T-helper 22 cell (primary cell): Measurements from ENCODE around the gene PRKD2.
"Not testable (repeated sequence)": the region's sequence is repeated elsewhere in the genome, so short reads cannot be mapped to it uniquely, and the experiment has no call there.

ENCODE experiments used
- DNase-seq: peaks from one replicate; pipeline ENCODE4 v3.0.0-alpha.2; 2020; ENCODE audit warnings: low read depth

PRKD2 gene

DNA sequence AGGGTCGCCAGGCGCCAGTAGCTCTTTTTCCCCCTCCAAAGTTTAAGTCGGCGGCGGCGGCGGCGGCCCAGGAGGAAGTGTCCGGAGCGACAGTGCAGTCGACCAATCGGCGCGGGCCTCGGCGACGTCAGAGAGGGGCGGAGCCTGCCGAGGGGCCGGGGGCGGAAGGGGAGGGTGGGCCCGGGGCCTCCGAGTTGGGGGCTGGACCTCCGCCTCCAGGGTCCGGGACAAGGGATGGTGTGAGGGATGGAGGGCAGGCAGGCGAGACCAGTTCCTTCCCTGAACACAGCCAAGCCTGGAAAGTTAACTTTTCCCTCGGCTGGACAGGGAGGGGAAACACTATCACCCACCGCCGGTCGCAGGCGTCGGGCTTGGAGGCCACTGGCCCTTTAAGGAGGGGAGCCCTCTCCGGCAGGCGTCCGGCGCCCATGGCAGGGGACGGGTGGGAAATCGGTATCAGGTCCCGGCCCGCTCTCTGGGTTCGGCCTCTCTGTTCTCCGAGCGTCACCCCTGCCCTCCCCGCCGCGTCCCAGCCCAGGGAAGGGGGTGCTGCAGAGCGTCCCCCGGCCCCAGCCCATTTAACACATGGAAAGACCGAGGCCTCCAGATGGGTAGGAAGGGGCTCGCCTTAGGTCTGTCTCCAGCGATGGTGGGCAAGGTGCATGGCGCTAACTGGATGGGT lies at the start of gene PRKD2:
PRKD2 (minus strand) TSS at position 81 of the 682 bp plus-strand sequence. CDS start 744 bp downstream, outside the sequence.
- peak; percentile 77 for DNase-seq

DNA sequence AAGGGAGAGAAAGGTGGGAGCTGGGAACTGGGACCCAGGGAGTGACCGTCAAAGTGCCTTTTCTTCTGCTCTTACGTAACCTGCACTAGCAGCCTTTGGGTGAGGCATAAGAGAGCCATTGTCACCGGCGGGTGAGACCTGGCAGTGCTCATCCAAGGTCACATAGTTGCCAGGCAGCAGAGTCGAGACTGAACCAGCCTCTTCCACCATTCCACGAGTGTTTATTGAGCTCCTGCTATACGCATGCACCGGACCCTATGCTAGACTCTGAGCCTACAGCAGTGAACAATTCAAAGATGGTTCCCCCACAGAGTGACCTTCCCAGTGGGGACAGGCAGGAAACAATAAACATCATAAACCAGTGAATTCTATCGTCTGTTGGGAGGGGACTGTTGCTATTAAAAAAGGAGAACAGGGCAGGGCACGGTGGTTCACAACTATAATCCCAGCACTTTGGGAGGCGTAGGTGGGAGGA lies 47.9 kb upstream of the PRKD2 start:
- DNase-seq: no peak

DNA sequence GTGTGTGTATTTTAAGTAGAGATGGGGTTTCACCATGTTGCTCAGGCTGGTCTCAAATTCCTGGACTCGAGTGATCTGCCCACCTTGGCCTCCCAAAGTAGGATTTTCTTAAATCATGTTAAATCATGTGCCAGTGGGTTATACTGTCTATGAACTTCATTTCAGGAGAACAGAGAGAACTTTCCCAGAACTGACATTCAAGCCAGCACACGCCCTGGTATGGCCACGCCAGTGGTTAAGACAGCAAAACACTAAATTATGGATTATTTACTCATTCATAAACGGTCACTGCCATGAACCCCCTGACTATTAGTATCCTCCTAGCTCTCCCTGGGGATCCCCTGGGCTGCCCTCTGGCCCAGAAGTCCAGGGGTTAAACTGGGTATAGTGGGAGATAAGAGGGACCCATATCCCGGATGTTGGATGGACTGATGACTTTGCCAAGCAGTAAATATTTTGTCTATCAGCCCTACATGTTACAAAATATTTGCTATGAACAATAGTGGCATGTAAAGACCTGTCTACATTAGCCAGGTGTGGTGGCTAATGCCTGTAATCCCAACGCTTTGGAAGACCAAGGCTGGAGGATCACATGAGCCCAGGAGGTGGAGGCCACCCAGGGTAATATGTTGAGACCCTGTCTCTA lies 45.5 kb upstream of the PRKD2 start:
- DNase-seq: no peak

DNA sequence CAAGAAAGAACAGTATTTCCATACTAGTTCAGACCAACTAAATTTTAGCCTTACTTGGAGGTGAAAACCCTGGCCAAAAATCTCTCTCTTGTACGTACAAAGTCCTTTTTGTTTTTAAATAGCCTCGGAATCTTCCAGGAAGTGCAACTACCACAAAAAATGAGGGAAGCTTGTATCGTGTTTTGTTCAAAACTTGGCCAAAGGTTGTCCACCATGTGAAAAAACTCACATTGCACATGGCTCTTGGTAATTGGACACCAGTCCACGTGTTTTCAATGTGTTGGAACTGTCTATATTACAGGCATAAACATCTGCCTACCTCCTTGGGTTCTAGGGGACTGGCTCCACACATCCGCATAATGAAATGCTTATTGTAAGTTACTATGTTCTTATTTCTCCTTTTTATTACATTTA lies 44.5 kb upstream of the PRKD2 start:
- DNase-seq: no peak

DNA sequence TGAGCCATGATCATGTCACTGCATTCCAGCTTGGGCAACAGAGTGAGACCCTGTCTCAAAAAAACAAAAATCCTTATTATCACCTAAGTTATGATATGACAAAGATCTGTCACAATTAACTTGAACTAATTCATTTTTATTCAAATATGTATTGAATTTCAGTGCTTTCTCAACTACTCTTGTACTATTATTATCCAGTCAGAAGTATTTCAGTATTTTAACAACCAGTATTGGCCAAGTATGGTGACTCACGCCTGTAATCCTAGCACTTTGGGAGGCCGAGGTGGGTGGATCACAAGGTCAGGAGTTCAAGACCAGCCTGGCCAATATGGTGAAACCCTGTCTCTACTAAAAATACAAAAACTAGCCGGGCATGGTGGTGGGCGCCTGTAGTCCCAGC lies 44.0 kb upstream of the PRKD2 start:
- not testable (repeated sequence) for DNase-seq

DNA sequence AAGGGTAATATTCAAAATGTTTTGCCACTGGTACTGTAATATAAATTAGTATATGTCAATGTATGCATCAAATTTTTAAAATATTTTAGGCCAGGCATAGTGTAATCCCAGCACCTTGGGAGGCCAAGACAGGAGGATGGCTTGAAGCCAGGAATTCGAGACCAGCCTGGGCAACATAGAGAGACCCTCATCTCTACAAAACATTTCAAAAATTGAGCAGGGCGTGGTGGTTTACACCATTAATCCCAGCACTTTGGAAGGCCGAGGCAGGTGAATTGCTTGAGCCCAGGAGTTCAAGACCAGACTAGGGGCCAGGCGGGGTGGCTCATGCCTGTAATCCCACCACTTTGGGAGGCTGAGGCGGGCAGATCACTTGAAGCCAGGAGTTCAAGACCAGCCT lies 43.4 kb upstream of the PRKD2 start:
- DNase-seq: no peak

DNA sequence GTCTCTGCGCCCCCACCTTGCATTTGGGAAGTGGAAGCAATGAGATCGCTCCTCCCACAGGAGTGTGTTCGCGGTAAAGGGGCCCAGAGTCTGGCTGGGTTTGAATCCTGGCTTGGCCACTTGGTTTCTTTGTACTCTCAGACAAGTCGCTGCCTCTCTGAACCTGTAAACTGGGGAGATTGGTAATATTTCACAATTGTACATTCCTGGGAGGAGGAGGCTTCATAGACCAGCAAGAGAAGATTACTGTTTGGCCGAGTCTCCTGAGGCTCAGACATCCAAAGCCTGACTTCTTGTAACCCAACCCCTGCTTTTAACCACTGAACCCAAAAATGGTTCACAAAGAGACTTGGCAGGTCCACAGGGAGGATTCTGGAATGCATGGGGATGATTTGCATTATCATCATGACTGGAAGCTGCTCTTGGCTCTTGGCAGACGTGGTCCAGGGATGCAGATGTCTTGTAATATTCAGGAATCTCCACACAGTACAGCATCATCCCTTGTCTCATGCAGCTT lies 43.0 kb upstream of the PRKD2 start:
- DNase-seq: no peak

DNA sequence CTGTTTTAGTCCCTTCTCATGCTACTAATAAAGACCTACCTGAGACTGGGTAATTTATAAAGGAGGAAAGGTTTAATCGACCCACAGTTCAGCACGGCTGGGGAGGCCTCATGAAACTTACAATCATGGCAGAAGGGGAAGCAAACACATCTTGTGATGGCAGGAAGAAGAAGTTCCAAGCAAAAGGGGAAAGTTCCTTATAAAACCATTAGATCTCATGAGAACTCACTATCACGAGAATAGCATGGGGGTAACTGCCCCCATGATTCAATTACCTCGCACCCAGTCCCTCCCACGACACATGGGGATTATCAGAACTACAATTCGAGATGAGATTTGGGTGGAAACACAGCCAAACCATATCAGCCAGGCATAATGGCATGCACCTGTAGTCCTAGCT lies 42.3 kb upstream of the PRKD2 start:
- DNase-seq: no peak

DNA sequence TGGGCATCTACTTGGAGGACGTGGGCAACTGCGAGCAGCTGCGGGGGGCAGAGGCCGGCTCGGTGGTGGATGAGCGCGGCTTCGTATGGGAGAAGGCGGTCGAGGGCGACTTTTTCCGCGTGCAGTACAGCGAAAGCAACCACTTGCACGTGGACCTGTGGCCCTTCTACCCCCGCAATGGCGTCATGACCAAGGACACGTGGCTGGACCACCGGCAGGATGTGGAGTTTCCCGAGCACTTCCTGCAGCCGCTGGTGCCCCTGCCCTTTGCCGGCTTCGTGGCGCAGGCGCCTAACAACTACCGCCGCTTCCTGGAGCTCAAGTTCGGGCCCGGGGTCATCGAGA lies 39.6 kb upstream of the PRKD2 start:
- no peak for DNase-seq

DNA sequence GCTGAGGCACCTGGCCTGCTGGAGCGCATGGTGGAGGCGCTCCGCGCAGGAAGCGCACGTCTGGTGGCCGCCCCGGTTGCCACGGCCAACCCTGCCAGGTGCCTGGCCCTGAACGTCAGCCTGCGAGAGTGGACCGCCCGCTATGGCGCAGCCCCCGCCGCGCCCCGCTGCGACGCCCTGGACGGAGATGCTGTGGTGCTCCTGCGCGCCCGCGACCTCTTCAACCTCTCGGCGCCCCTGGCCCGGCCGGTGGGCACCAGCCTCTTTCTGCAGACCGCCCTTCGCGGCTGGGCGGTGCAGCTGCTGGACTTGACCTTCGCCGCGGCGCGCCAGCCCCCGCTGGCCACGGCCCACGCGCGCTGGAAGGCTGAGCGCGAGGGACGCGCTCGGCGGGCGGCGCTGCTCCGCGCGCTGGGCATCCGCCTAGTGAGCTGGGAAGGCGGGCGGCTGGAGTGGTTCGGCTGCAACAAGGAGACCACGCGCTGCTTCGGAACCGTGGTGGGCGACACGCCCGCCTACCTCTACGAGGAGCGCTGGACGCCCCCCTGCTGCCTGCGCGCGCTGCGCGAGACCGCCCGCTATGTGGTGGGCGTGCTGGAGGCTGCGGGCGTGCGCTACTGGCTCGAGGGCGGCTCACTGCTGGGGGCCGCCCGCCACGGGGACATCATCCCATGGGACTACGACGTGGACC lies 39.1 kb upstream of the PRKD2 start:
- no peak for DNase-seq

DNA sequence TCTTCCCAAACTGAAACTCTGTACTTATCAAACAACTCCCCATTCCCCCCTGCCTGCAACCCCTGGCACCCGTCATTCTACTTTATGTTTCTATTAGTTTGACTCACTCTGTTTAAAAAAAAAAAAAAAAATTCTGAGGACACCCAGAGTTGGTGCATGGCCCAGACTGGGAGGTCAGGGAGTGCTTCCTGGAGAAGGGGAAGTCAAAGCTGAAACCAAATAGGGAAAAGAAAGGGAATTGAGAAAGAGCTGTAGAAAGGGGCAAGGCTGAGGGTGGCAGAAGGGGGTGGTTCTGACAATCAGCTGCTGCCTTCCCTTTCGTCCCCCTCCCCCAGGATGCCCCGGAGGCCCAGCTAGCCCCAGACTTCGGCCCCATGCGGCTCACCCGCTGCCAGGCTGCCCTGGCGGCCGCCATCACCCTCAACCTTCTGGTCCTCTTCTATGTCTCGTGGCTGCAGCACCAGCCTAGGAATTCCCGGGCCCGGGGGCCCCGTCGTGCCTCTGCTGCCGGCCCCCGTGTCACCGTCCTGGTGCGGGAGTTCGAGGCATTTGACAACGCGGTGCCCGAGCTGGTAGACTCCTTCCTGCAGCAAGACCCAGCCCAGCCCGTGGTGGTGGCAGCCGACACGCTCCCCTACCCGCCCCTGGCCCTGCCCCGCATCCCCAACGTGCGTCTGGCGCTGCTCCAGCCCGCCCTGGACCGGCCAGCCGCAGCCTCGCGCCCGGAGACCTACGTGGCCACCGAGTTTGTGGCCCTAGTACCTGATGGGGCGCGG lies 38.4 kb upstream of the PRKD2 start:
- no peak for DNase-seq

DNA sequence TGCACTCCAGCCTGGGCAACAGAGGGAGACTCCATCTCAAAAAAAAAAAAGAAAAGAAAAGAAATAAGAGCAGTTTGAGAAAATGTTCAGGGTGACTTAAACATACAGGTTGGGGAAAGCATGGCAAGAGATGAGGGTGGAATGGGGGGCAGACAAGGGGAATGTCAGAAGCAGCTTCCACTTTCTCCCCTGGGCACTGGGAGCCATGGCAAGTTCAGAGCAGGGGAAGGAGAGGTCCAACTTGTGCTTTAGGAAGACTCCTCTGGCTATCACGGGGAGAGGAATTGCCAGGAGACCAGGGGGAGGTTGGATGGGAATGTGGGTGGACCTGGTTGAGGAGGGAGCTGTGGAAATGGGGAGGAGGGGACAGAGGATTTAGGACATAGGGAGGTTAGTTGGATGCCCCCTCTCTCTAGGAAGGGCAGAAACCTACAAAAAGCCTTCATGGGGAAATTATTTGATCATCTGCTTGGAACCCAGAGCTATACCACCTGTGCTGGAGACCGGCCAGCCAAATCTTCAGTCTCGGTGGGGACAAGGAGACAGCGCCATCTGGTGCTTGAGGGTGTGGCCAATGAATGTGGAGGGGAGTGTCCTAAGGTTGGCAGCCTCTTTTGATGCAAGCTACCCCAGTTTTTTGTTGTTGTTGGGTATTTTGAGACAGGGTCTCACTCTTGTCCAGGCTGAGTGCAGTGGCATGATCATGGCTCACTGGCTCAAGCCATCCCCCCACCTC lies 36.7 kb upstream of the PRKD2 start:
- DNase-seq: peak; percentile 39

DNA sequence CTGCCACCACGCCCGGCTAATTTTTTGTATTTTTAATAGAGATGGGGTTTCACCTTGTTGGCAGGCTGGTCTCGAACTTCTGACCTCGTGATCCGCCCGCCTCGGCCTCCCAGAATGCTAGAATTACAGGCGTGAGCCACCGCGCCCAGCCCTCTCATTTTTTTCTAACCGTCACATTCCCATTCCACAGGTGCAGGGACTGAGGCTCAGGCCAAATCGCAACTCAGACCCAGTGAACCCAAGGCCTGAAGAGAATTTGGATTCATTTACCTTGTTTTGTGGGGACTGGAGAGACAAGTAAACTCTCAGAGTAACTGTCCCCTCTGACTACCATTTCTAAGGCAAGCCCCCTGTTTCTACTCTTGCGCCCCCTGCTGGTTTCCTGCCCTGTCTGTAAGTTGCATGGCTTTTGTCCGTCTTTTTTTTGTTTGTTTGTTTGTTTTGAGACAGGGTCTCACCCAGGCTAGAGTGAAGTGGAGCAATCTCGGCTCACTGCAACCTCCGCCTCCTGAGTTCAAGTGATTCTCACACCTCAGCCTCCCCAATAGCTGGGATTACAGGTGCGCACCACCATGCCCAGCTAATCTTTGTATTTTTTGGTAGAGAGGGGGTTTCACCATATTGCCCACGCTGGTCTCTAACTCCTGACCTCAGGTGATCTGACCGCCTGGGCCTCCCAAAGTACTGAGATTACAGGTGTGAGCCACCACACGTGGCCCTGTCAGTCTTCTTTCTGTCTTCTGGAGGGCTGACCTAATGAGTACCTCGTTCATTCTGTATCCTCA lies 31.6 kb upstream of the PRKD2 start:
- peak; percentile 28 for DNase-seq

DNA sequence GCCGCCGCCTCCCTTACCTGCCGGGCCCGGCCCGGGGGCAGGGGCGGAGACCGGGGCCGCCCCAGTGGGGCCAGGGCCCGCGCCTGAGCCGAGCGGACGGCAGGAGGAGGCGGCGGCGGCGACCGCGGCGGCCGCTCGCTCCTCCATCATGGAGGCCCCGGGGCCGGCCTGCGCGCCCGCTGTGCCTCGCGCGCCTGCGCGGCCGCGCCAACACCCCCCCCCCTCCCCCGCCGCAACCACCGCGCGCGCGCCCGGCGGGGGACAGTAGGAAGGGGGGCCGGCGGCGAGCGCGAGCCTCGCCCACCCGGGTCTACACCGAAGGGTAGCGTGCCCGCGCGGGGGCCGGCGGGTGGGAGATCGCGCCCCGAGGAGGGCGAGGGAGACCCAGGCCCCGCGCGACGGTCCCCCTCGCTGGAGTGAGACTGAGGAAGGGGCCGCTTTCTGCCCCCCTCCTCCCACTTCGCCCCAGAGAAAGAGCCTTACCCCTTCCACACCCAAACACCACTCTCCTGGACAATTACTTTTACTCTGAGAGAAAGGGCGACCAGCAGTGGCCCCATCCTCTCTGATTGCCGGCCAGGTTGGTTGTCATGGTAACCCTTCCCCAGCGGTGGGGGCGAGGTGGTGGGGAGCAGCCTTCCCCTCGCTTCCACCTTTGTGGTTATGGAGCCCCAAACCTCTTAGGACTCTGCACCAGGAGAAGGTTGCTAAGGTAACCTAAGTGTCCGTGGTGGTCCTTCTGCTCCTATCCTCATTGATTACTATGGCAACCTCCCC lies 29.6 kb upstream of the PRKD2 start, which contains the start of gene STRN4:
STRN4 (minus strand) TSS at position 170 of the 777 bp plus-strand sequence; CDS start at position 150, 20 bp downstream.
- peak; percentile 49 for DNase-seq

DNA sequence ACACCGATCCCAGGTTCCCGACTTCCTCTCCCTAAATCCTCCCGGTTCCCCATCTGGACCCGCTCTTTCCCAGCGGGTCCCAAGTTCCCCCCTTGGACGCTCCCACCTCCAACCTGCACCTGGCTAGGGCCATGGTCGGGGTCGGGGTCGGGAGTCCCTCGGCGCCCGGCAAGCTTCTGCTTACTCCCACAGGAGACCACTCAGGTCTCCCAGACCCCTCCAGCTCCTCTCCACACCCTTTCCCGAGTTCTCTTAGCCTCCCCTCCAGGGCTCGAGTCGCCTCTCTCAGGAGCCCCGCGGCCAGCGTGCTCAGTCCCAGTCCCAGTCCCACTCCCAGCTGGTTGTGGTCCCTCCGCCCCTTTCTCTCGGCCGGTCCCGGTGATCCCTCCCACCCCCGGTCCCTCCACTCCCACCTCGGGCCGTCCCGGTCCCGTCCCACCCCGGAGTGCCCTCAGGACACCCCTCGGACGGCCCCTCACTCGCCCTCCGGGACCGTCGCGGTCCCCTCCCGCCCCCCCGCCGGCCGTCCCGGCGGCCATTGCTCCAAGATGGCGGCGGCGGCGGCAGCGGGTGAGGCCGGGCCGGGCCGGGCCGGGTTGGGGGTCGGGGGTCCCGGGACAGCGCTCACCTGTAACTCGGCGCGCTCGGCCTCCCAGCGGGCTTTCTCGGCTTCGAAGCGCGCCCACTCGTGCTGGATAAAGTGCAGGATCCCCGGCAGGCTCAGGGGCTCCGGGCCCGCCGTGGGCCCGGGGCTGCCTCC lies 28.8 kb upstream of the PRKD2 start, which contains the start of gene FKRP:
FKRP (plus strand) TSS at position 537 of the 760 bp plus-strand sequence. CDS start 9,394 bp downstream, outside the sequence.
- no peak for DNase-seq

DNA sequence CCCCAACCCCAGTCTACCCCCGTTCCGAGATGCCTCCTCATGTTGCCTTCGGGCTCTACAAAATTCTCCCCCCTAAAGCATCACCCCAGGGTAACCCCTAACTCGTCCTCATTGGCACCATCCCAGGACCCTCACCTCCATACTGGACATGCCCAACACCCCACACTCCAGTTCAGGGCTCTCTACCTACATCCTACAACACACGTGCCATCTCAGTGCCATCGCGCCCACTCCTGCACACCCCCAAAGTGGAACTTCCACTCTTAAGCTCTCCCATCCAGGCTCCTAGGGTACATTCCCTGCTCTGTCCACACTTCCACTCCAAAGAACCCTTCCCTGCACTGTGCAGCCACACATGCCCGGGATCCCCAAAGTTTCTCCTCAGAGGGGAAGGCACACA lies 28.1 kb upstream of the PRKD2 start:
- DNase-seq: no peak

DNA sequence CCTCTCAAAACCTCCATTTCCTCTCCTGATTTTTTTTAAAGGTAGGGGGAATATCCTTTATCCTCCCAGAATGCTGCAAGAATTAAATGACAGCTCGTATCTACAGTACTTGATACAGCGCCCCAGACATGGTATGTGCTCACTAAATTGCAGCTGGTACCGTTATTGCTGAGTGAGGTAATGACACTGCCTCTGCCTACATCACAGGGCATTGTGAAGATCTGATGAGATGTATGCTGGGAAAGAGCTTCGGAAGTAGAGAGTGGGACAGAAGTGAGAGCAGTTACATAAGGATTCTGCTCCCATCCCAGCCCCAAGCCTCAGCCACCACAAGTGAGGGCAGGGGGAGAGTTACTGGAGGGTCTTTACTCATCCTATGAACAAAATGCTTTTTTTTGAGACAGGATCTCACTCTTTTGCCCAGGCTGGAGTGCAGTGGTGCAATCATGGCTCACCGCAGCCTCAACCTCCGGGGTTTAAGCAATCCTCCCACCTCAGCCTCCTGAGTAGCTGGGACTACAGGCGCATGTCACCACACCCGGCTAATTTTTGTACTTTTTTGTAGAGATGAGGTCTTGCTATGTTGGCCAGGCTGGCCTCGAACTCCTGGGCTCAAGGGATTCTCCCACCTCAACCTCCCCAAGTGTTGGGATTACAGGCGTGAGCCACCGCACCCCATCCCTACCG lies 27.2 kb upstream of the PRKD2 start:
- DNase-seq: no peak

DNA sequence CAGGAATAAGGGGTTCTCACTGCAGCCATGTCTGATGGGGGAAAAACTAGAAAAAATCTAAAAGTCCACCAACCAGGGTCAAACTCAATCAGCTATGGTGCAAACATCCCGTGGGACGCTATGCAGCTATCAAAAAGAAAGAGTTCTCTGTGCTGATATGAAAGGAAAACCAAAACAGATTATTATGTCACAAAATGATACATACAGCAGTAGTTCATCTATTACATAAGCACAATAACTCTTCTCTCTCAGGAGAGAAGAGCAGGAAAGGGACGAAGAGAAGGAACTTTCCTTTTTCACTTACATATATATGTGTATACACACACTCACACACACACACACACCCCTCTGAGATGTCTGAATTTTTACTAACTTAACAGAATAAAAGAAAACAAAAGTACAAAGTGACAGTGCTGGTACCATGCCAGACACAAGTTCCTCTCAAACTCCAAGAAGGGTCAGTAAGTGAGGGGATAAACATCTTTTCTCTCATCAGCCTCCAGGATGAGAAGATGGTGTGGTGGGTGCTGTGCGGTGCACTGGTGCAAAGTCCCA lies 26.1 kb upstream of the PRKD2 start:
- no peak for DNase-seq
